Nephron progenitor cell (in vitro differentiated cells): ENCODE results near the gene PRORP.

Experiments
- DNase-seq: peaks from one replicate; pipeline ENCODE4 v3.0.0; 2021
- H3K27ac Mint-ChIP-seq: 2 replicates; pipeline ENCODE4 v1.8.0; 2021; ENCODE audit warnings: mild to moderate bottlenecking, moderate library complexity, mixed read lengths
- H3K27me3 Mint-ChIP-seq: 2 replicates; pipeline ENCODE4 v1.8.0; 2021; ENCODE audit warnings: mild to moderate bottlenecking, low read depth, mixed read lengths; ENCODE audit not compliant: poor library complexity
- H3K36me3 Mint-ChIP-seq: 2 replicates; pipeline ENCODE4 v1.8.0; 2021; ENCODE audit warnings: low read depth, mixed read lengths
- H3K4me1 Mint-ChIP-seq: 2 replicates; pipeline ENCODE4 v1.8.0; 2021; ENCODE audit warnings: mixed read lengths
- H3K4me3 Mint-ChIP-seq: 2 replicates; pipeline ENCODE4 v1.8.0; 2021; ENCODE audit warnings: mild to moderate bottlenecking, moderate library complexity, mixed read lengths
- H3K9me3 Mint-ChIP-seq: 2 replicates; pipeline ENCODE4 v1.8.0; 2021; ENCODE audit warnings: mild to moderate bottlenecking, moderate library complexity, mixed read lengths
- TF ChIP-seq, protein P1 (sequence below): fragments of 200-600 bp; sonication (generic); IDR thresholded peaks from 2 replicates; pipeline ENCODE4 v1.5.0; 2021; ENCODE audit warnings: antibody characterized with exemption

Gene PRORP

DNA sequence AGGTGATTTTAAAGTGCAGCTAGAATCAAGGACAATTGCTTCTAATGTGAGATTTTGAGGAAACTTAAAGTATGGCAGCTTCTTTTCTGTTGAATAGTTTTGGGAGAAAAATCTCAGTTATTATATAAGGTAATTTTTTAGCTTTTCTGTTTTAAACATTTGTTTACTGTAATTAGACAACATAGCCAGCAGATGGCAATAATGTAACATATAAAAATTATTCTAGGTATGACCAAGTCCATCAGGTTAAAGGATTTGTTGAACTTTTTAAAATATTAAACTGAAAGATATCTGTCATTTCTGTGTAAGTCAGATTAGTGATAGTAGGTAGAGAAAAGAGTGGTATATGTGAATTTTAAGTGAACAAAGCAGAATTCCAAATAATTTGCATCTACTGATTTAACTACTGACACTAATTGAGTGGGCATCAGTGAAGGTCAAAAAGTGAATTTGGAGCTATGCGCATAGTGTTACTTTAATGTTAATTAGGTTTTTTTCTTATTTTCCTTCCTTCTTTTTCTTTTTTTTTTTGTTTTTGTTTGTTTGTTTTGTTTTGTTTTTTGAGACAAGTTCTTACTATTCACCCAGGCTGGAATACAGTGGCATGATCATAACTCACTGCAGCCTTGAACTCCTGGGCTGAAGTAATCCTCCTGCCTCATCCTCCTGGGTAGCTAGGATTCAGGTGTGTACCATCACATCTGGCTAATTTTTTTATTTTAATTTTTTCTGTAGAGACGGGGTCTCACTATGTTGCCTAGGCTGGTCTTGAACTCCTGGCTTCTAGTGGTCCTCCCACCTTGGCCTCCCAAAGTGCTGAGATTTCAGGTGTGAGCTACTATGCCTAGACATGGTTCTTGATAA is 18.6 kb downstream of the PRORP start:
- no peaks in the 10 kb centered on the region for H3K9me3 Mint-ChIP-seq
- no peak for DNase-seq
- H3K27ac Mint-ChIP-seq, result no peak overlapping the region
- H3K36me3 Mint-ChIP-seq, result peaks cover 3% of the 10 kb centered on the region
- no peaks in the 10 kb centered on the region for H3K27me3 Mint-ChIP-seq
- H3K4me3 Mint-ChIP-seq, result no peak overlapping the region
- TF ChIP-seq, protein P1, sequence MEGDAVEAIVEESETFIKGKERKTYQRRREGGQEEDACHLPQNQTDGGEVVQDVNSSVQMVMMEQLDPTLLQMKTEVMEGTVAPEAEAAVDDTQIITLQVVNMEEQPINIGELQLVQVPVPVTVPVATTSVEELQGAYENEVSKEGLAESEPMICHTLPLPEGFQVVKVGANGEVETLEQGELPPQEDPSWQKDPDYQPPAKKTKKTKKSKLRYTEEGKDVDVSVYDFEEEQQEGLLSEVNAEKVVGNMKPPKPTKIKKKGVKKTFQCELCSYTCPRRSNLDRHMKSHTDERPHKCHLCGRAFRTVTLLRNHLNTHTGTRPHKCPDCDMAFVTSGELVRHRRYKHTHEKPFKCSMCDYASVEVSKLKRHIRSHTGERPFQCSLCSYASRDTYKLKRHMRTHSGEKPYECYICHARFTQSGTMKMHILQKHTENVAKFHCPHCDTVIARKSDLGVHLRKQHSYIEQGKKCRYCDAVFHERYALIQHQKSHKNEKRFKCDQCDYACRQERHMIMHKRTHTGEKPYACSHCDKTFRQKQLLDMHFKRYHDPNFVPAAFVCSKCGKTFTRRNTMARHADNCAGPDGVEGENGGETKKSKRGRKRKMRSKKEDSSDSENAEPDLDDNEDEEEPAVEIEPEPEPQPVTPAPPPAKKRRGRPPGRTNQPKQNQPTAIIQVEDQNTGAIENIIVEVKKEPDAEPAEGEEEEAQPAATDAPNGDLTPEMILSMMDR, result no peak
- no peaks in the 10 kb centered on the region for H3K4me1 Mint-ChIP-seq

DNA sequence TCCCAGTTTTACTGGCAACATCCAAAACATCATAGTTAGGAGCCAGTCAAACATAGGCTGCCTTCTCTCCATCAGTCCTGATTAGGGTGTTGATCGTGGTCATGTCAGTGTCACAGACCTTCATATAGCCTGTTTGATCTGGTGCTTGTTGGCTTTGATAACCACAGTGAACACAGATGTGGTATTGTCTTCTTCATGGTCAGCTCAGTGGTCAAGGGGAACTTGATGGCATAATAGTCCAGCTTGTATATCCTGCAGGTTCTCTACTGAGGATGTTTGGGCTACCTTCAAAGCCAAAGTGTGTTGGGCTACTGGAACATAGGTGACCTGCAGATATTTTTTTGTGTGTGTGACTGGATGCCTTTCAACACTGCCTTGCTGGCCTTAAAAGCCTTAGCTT is 21.7 kb downstream of the PRORP start:
- peaks cover 30% of the 10 kb centered on the region for H3K36me3 Mint-ChIP-seq
- no peak for DNase-seq
- TF ChIP-seq, protein P1, result no peak
- no peaks in the 10 kb centered on the region for H3K27me3 Mint-ChIP-seq
- no peak overlapping the region for H3K4me3 Mint-ChIP-seq
- H3K4me1 Mint-ChIP-seq, result no peaks in the 10 kb centered on the region
- H3K9me3 Mint-ChIP-seq, result peaks cover 6% of the 10 kb centered on the region
- no peak overlapping the region for H3K27ac Mint-ChIP-seq

DNA sequence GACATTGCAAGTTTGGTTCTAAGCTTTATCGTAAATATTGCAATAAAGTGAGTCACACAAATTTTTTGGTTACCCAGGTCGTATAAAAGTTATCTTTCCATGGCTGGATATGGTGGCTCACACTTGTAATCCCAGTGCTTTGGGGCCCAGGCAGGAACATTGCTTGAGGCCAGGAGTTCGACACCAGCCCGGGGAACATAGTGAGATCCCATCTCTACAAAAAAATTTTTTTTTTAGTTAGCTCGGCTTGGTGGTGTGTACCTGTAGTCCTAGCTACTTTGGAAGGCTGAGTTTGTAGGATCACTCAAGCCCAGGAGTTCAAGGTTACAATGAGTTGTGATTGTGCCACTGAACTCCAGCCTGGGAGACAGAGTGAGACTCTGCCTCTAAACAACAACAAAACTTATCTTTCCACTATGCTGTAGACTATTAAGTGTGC is 24.4 kb downstream of the PRORP start:
- Mint-ChIP-seq H3K4me3 (no peak overlapping the region), H3K27me3 (no peaks in the 10 kb centered on the region), H3K36me3 (peaks cover 57% of the 10 kb centered on the region), H3K9me3 (peaks cover 15% of the 10 kb centered on the region), H3K4me1 (no peaks in the 10 kb centered on the region), H3K27ac (no peak overlapping the region)
- DNase-seq, result no peak
- TF ChIP-seq, protein P1, result no peak

DNA sequence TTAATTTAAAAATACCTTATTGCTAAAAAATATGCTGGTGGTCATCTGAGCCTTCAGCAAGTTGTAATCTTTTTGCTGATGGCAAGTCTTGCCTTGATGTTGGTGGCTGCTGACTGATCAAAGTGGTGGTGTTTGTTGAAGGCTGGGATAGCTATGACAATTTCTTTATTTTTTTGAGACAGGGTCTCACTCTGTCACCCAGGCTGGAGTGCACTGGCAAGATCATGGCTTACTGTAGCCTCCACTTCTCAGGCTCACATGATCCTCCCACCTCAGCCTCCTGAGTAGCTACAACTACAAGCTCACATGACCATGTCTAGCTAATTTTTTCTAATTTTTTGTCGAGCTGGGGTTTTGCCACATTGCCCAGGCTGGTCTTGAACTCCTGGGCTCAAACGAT is 24.8 kb downstream of the PRORP start:
- Mint-ChIP-seq H3K27me3 (no peaks in the 10 kb centered on the region), H3K4me3 (no peak overlapping the region), H3K36me3 (peaks cover 61% of the 10 kb centered on the region), H3K27ac (no peak overlapping the region), H3K4me1 (no peaks in the 10 kb centered on the region), H3K9me3 (peaks cover 19% of the 10 kb centered on the region)
- TF ChIP-seq, protein P1, result no peak
- DNase-seq, result no peak

DNA sequence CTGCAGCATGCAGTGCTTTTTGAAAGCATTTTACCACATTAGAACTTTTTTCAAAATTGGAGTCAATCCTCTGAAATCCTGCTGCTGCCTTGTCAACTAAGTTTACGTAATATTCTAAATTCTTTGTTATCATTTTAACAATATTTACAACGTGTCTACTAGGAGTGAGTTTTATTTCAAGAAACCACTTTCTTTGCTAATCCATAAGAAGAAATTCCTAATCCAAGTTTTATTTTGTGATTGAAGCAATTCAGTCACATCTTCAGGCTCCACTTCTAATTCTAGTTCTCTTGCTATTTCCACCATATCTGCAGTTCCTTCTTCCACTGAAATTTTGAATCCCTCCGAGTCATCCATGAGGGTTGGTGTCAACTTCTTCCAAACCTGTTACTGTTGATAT is 25.4 kb downstream of the PRORP start:
- DNase-seq, result no peak
- Mint-ChIP-seq H3K27me3 (no peaks in the 10 kb centered on the region), H3K27ac (no peak overlapping the region)

More for the DNA sequence above, 25.4 kb downstream of the PRORP start:
- Mint-ChIP-seq H3K4me3 (no peak overlapping the region), H3K9me3 (peaks cover 19% of the 10 kb centered on the region), H3K36me3 (peaks cover 62% of the 10 kb centered on the region), H3K4me1 (no peaks in the 10 kb centered on the region)
- TF ChIP-seq, protein P1, result no peak
